Endodermal cell (in vitro differentiated cells): Measurements from ENCODE around the gene KYNU. TPM values are rescaled to one million over a fixed set of nuclear protein-coding genes. Genes with fewer than 3 reads are reported as not detected.

Source experiments
- DNase-seq: peaks from one replicate; pipeline ENCODE4 v3.0.0-alpha.2; 2017
- H3K27ac ChIP-seq: 2 replicates; pipeline ENCODE4 v1.5.1; 2013; ENCODE audit warnings: mild to moderate bottlenecking, low read depth, low read length, moderate library complexity
- H3K27me3 ChIP-seq: 2 replicates; pipeline ENCODE4 v1.6.1; 2013; ENCODE audit warnings: mild to moderate bottlenecking, low read length, moderate library complexity; ENCODE audit not compliant: insufficient read depth, control insufficient read depth, poor library complexity, severe bottlenecking
- H3K36me3 ChIP-seq: 2 replicates; pipeline ENCODE4 v1.7.0; 2013; ENCODE audit warnings: mild to moderate bottlenecking, low read length, moderate library complexity; ENCODE audit not compliant: control insufficient read depth, insufficient read depth
- H3K4me1 ChIP-seq: one replicate; pipeline ENCODE4 v1.7.0; 2013; ENCODE audit warnings: low read length; ENCODE audit not compliant: control insufficient read depth, insufficient read depth
- H3K4me3 ChIP-seq: 2 replicates; pipeline ENCODE4 v1.5.1; 2013; ENCODE audit warnings: mild to moderate bottlenecking, low read length, moderate library complexity
- H3K9ac ChIP-seq: 2 replicates; pipeline ENCODE4 v1.6.1; 2013; ENCODE audit warnings: mild to moderate bottlenecking, low read length, moderate library complexity; ENCODE audit not compliant: poor library complexity, severe bottlenecking; ENCODE audit errors: extremely low read depth
- H3K9me3 ChIP-seq: 2 replicates; pipeline ENCODE4 v1.6.1; 2013; ENCODE audit warnings: mild to moderate bottlenecking, low read length, moderate library complexity; ENCODE audit not compliant: control insufficient read depth
- H3K27ac Mint-ChIP-seq: 2 replicates; pipeline ENCODE4 v1.8.0; 2020; ENCODE audit warnings: mixed read lengths
- H3K27me3 Mint-ChIP-seq: 2 replicates; pipeline ENCODE4 v1.8.0; 2021; ENCODE audit warnings: mild to moderate bottlenecking, mixed read lengths; ENCODE audit not compliant: insufficient read depth
- H3K36me3 Mint-ChIP-seq: 2 replicates; pipeline ENCODE4 v1.8.0; 2020; ENCODE audit warnings: low read depth, mixed read lengths
- H3K4me1 Mint-ChIP-seq: 2 replicates; pipeline ENCODE4 v1.8.0; 2020; ENCODE audit warnings: mixed read lengths
- H3K4me3 Mint-ChIP-seq: 2 replicates; pipeline ENCODE4 v1.8.0; 2020; ENCODE audit warnings: mild to moderate bottlenecking, moderate library complexity, mixed read lengths
- H3K9me3 Mint-ChIP-seq: 2 replicates; pipeline ENCODE4 v1.8.0; 2020; ENCODE audit warnings: mild to moderate bottlenecking, mixed read lengths
- CTCF ChIP-seq: fragments of 200-600 bp; sonication (generic); conservative IDR thresholded peaks from 2 replicates; pipeline ENCODE4 v1.5.0; 2021; ENCODE audit warnings: antibody characterized with exemption, mild to moderate bottlenecking
- WGBS, 2 experiments: methylation state at CpG; one replicate each; pipeline versions ENCODE4 v1.1.5 to v1.1.7; 2013; ENCODE audit warnings: missing lambda C conversion rate in 2 of 2, mixed read lengths in 1 of 2; ENCODE audit not compliant: insufficient coverage in 1 of 2, insufficient read length in 1 of 2; 5-methylcytosine and 5-hydroxymethylcytosine counted together
- total RNA-seq, 2 donors: library from RNA; stranded (reverse); fragmentation: NEBNext Ultra II Directional in 1 of 2; extraction: Animal tissue kit (Norgen Biotek cat#: 25700) in 1 of 2; gene quantifications; 2 replicates in 1 of 2; 3 replicates in 1 of 2; pipeline ENCODE4 v1.2.1, GENCODE V29; 2021

KYNU gene
- total RNA-seq, 2 donors from 2014 or later, result 1.2 to 4.2 TPM

DNA sequence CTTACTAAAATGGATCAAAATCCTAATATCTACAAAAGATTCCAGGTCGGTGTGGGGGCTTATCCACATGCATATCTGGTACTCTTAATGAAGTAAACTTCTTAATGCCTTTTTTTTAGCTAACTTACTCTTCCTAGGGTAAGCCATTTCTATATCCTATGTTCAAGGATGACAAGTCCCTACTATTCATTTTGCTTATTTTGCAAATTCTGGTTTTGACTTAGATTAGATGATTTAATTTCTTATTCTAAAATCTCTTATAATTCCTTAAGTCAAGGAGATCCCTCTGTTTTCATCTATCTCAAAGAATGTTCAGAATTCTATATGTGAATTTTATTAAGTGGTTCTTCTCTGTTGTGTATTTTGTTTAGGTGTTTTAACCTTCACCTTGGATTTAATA is 79.7 kb downstream of the KYNU start:
- Histone ChIP-seq H3K36me3 (no peaks in the 10 kb centered on the region), H3K9me3 (no peaks in the 10 kb centered on the region), H3K9ac (no peak overlapping the region), H3K4me3 (no peak overlapping the region), H3K4me1 (no peaks in the 10 kb centered on the region), H3K27ac (no peak overlapping the region), H3K27me3 (no peaks in the 10 kb centered on the region)
- H3K4me3 Mint-ChIP-seq, result no peak overlapping the region
- H3K36me3 Mint-ChIP-seq, result no peaks in the 10 kb centered on the region
- 71 to 78% methylated on average over 1 of the region's 1 CpG for WGBS, 2 experiments
- H3K27ac Mint-ChIP-seq, result no peak overlapping the region
- no peaks in the 10 kb centered on the region for H3K4me1 Mint-ChIP-seq
- H3K9me3 Mint-ChIP-seq, result no peaks in the 10 kb centered on the region
- DNase-seq, result no peak
- TF ChIP-seq CTCF, result no peak
- no peaks in the 10 kb centered on the region for H3K27me3 Mint-ChIP-seq

DNA sequence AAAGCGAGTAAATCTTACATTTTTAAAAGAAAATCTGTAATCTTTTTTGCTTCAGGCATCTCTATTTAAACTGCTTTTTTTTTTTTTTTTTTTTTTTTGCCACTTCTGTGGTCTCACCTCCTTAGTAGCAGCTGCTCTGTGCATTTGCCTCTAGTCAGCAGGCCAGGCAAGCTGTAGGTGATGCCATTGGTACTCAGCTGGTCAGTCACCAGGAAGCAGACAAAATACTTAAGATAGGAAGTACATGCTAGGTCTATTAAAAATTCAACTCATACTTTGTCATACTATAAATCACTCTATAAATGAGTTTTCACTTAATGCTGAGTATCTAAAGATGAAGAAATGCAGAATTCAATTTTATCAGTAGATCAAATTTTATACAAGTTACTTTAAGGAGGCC is 83.7 kb downstream of the KYNU start:
- no peaks in the 10 kb centered on the region for H3K27me3 Mint-ChIP-seq
- no peaks in the 10 kb centered on the region for H3K36me3 Mint-ChIP-seq
- no peaks in the 10 kb centered on the region for H3K27me3 ChIP-seq
- H3K4me3 Mint-ChIP-seq, result no peak overlapping the region
- no peak overlapping the region for H3K4me3 ChIP-seq
- no peaks in the 10 kb centered on the region for H3K4me1 ChIP-seq
- no peak for TF ChIP-seq CTCF
- H3K9ac ChIP-seq, result no peak overlapping the region
- no peaks in the 10 kb centered on the region for H3K36me3 ChIP-seq
- H3K4me1 Mint-ChIP-seq, result no peaks in the 10 kb centered on the region
- no peak for DNase-seq
- peaks cover 15% of the 10 kb centered on the region for H3K9me3 Mint-ChIP-seq
- peaks cover 11% of the 10 kb centered on the region for H3K9me3 ChIP-seq
- no peak overlapping the region for H3K27ac ChIP-seq
- H3K27ac Mint-ChIP-seq, result no peak overlapping the region
- WGBS, 2 experiments, result 79 to 100% methylated on average over 1 of the region's 1 CpG

- no CpG with 5 or more reads among the region's 1 CpG for WGBS, 2 experiments
- no peaks in the 10 kb centered on the region for H3K4me1 ChIP-seq
- DNase-seq, result no peak
- H3K9ac ChIP-seq, result no peak overlapping the region
- no peaks in the 10 kb centered on the region for H3K27me3 ChIP-seq
- Mint-ChIP-seq H3K4me1 (no peaks in the 10 kb centered on the region), H3K27ac (no peak overlapping the region), H3K9me3 (peaks cover 15% of the 10 kb centered on the region), H3K4me3 (no peak overlapping the region), H3K36me3 (no peaks in the 10 kb centered on the region), H3K27me3 (no peaks in the 10 kb centered on the region)
- peaks cover 11% of the 10 kb centered on the region for H3K9me3 ChIP-seq
- TF ChIP-seq CTCF, result no peak
- no peaks in the 10 kb centered on the region for H3K36me3 ChIP-seq
- no peak overlapping the region for H3K27ac ChIP-seq
- H3K4me3 ChIP-seq, result no peak overlapping the region
Measured at GRCh38 chr2:142965443-142965842, 88.0 kb downstream of the KYNU start.
